ENCODE measurements around the gene GMDS. TPM values are rescaled to one million over a fixed set of nuclear protein-coding genes. Genes with fewer than 3 reads are reported as not detected.

GMDS gene
- total RNA-seq, 2 donors from 2014 or later = 25.4 to 29.5 TPM

DNA sequence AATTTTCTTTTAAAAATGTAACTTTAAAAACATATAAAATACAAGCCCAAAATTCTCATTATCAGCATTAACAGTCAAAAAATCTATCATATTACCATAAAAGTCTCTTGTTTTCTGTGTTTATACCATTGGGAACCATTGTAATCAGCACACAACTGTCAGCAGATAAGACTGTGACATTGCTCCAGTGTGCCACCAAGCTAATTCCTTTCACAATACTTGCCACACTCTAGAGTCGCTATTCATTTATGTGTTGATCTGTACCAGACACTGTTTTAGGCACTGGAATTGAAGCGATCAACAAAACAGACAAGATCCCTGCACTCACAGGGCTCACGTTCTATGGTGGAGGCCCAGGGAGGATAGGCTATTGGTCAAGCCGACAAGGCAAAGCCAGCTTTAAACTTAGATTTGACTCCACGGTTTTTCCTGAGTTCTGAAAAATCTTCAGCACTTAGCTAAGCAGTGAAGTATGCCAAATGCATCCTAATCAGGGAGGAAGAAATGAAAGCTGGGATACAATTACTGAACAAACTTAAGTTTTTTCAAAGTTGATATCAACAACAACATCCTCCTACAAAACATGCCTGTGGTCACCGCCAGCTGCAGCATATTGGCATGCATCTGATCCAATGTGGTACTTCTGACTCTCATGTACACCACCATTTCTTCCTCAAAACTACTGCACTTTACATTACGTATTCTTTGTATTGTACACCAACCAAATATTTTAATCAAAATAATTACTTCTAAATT, 60.5 kb downstream of the GMDS start:
- no peak for DNase-seq
- Mint-ChIP-seq H3K27ac (no peak overlapping the region), H3K4me3 (no peak overlapping the region), H3K4me1 (peaks cover 3% of the 10 kb centered on the region), H3K36me3 (ENCODE audit: low read depth) (no peaks in the 10 kb centered on the region), H3K9me3 (no peaks in the 10 kb centered on the region), H3K27me3 (ENCODE audit: insufficient read depth) (no peaks in the 10 kb centered on the region)
- Histone ChIP-seq H3K4me1 (ENCODE audit: control insufficient read depth, insufficient read depth, low read length) (no peaks in the 10 kb centered on the region), H3K9me3 (ENCODE audit: control insufficient read depth, low read length) (no peaks in the 10 kb centered on the region), H3K36me3 (ENCODE audit: control insufficient read depth, insufficient read depth, low read length) (no peaks in the 10 kb centered on the region), H3K4me3 (ENCODE audit: low read length) (no peak overlapping the region), H3K27ac (ENCODE audit: low read depth, low read length) (no peak overlapping the region), H3K9ac (ENCODE audit: extremely low read depth, low read length, poor library complexity, severe bottlenecking) (no peak overlapping the region), H3K27me3 (ENCODE audit: control insufficient read depth, insufficient read depth, low read length, poor library complexity, severe bottlenecking) (no peaks in the 10 kb centered on the region)
- 92 to 94% methylated on average over 5 to 7 of the region's 7 CpGs for WGBS, 2 experiments (ENCODE audit: insufficient coverage in 1 of 2, insufficient read length in 1 of 2)
- TF ChIP-seq, protein P1, sequence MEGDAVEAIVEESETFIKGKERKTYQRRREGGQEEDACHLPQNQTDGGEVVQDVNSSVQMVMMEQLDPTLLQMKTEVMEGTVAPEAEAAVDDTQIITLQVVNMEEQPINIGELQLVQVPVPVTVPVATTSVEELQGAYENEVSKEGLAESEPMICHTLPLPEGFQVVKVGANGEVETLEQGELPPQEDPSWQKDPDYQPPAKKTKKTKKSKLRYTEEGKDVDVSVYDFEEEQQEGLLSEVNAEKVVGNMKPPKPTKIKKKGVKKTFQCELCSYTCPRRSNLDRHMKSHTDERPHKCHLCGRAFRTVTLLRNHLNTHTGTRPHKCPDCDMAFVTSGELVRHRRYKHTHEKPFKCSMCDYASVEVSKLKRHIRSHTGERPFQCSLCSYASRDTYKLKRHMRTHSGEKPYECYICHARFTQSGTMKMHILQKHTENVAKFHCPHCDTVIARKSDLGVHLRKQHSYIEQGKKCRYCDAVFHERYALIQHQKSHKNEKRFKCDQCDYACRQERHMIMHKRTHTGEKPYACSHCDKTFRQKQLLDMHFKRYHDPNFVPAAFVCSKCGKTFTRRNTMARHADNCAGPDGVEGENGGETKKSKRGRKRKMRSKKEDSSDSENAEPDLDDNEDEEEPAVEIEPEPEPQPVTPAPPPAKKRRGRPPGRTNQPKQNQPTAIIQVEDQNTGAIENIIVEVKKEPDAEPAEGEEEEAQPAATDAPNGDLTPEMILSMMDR (conservative IDR thresholded peaks at IDR 0.05) = no peak

- Mint-ChIP-seq H3K27me3 (ENCODE audit: insufficient read depth) (no peaks in the 10 kb centered on the region), H3K4me3 (no peak overlapping the region), H3K4me1 (peaks cover 3% of the 10 kb centered on the region), H3K27ac (no peak overlapping the region), H3K9me3 (no peaks in the 10 kb centered on the region), H3K36me3 (ENCODE audit: low read depth) (no peaks in the 10 kb centered on the region)
- Histone ChIP-seq H3K27ac (ENCODE audit: low read depth, low read length) (no peak overlapping the region), H3K9me3 (ENCODE audit: control insufficient read depth, low read length) (peaks cover 2% of the 10 kb centered on the region), H3K27me3 (ENCODE audit: control insufficient read depth, insufficient read depth, low read length, poor library complexity, severe bottlenecking) (no peaks in the 10 kb centered on the region), H3K36me3 (ENCODE audit: control insufficient read depth, insufficient read depth, low read length) (no peaks in the 10 kb centered on the region), H3K9ac (ENCODE audit: extremely low read depth, low read length, poor library complexity, severe bottlenecking) (no peak overlapping the region), H3K4me3 (ENCODE audit: low read length) (no peak overlapping the region), H3K4me1 (ENCODE audit: control insufficient read depth, insufficient read depth, low read length) (no peaks in the 10 kb centered on the region)
- TF ChIP-seq, protein P1 (conservative IDR thresholded peaks at IDR 0.05) = no peak
- WGBS, 2 experiments (ENCODE audit: insufficient coverage in 1 of 2, insufficient read length in 1 of 2) = 93 to 100% methylated on average over 1 of the region's 1 CpG
- DNase-seq = no peak
Measured at GRCh38 chr6:2183752-2184151, 61.7 kb downstream of the GMDS start.

DNA sequence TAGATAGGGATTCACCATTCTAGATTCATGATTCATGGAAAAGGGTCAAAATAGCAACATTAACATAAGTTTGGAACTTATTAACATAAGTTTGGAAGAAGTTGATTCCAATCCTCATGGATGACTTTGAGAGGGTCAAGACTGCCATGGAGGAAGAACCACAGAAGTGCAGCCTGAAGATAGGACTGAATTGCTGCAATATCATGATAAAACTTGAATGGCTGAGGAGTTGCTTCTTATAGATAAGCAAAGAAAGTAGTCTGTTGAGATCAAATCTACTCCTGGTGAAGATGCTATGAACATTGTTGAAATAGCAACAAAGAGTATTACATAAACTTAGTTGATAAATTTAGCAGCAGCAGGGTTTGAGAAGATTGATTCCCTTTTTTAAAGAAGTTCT, 62.2 kb downstream of the GMDS start:
- Mint-ChIP-seq H3K27me3 (ENCODE audit: insufficient read depth) (no peaks in the 10 kb centered on the region), H3K4me1 (peaks cover 3% of the 10 kb centered on the region), H3K4me3 (no peak overlapping the region), H3K36me3 (ENCODE audit: low read depth) (peaks cover 2% of the 10 kb centered on the region), H3K9me3 (peaks cover 3% of the 10 kb centered on the region), H3K27ac (no peak overlapping the region)
- DNase-seq = no peak
- TF ChIP-seq, protein P1 (conservative IDR thresholded peaks at IDR 0.05) = no peak
- Histone ChIP-seq H3K27ac (ENCODE audit: low read depth, low read length) (no peak overlapping the region), H3K9ac (ENCODE audit: extremely low read depth, low read length, poor library complexity, severe bottlenecking) (no peak overlapping the region), H3K4me1 (ENCODE audit: control insufficient read depth, insufficient read depth, low read length) (no peaks in the 10 kb centered on the region), H3K4me3 (ENCODE audit: low read length) (no peak overlapping the region), H3K36me3 (ENCODE audit: control insufficient read depth, insufficient read depth, low read length) (no peaks in the 10 kb centered on the region), H3K9me3 (ENCODE audit: control insufficient read depth, low read length) (peaks cover 7% of the 10 kb centered on the region), H3K27me3 (ENCODE audit: control insufficient read depth, insufficient read depth, low read length, poor library complexity, severe bottlenecking) (no peaks in the 10 kb centered on the region)

Measured in endodermal cell (in vitro differentiated cells).